CD4-positive, alpha-beta T cell treated with Interleukin-15 for 1 hour (primary cell): ENCODE results near the gene PAQR8.
A peak's percentile ranks its signal among the peaks of the same experiment; 100 is the strongest.
"Not testable (repeated sequence)": the region's sequence is repeated elsewhere in the genome, so short reads cannot be mapped to it uniquely, and the experiment has no call there.

Experiments
- DNase-seq: peaks from one replicate; pipeline ENCODE4 v3.0.0-alpha.2; 2020

The PAQR8 gene

DNA sequence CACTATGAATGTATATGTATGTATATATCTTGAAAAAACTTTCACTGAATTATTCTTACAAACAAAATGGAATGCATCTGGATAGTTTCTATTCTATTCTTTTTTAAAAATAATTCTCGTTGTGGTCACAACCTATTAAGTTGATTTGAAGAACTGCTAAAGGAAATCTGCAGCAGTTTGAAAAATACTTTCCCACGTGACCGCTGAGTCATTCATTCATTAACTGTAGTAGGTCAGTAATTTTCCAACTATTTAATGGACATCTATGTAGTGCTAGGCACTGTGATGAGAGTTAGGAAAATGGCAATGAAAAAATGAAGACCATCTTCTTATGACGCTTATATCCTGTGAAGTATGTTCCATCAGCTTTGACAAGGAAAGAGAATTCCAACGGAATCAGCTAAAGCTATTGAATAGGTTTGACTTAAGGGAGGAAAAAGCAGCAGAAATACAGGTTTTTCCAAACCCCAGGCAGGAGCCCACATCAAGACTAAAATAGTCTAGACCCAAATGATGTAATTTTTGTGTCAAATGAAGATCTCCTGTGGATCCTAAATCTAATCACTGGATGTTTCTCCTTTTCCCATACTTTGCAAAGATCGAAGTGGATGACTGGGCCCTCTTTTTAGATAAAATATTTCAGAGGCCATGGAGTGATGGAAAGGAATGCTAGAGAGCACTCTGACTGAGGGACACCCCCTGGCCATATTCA is 54.1 kb downstream of the PAQR8 start:
- DNase-seq, result no peak

DNA sequence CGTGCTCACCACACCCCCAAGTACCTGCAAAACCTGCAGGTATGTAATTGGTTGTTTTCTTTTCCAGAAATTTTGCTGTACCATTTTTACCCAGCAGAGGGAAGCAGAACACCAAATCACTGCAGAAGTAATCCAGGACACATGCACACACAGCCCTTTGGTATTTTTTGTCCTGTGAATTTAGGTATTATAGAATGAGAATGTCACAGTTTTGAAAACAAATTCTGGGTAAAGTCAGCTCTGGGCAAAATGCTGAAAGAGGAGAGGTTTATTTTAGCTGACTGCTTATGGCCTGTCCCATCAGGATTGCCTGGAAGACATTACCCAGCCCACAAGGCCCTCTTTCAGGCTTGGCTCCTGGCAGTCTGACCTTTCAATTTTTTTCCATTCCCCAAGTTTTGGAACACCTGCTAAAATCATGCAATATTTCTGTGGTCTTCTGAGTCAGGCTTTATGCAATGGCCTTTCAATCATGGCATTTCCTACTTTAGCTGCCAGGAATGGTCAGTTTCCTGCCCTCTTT is 54.7 kb downstream of the PAQR8 start:
- peak; percentile 36 for DNase-seq

DNA sequence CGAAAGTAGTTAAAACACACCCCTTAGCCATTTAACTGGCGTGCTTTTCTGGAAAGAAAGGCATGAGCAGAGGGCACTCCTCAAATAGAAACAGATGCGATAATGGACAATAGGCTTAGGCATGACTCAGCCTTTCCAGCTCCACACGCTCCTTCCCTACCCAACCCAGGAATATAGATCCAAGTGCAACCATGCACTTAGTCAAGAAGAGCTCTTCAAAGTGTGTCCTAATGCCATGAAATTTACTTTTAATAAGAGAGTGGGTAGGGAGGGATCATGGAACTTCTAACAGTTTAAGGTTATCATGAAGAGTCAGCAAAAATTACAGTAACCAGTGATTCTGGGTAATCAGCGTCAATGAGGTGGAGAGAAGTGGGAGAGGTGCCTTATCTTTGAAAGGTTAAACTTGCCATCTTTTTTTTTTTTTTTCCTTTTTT is 55.7 kb downstream of the PAQR8 start:
- DNase-seq, result no peak

- no peak for DNase-seq
These were observed 56.7 kb downstream of the PAQR8 start for GRCh38 chr6:52418606-52419005.

DNA sequence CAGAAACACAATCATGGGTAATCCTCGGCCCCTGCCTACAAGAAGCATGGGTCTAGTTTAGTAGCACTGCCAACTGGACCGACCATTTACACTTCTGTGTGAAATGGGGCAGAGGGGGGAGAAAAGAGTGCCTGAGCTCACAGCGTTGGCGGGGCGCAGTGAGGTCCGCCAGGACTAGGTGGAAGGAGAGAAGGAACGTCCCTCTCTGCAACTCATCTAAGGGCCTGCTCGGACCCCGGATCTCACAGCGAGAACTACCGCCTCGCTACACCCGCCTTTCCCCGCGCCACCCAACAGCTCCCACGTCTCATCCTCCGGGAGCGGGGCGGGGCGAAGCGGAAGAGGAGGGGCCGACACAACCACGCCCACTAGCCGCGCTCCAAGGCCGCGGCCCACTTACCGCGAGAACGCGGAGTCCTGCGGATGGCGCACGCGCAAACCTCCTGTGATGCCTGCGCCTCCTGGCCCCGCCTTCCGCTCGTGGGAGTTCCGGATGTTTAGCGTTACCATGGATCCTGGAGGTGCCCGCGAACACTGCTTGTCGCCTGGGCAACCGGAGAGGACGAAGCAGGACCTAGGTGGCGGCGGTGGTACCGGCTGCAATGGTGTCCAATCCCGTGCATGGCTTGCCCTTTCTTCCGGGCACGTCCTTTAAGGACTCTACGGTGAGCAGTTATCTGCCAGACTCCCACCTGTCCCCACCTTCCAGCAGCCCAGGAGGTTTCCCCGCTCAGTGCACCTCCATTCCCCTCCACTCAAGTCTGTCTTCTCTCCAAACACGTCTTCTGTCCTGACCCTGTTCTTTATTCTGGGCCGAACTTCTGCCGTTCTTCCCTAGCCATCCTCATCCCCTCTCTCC is 58.1 kb downstream of the PAQR8 start, which contains the start of gene EFHC1:
Gene EFHC1 (plus strand): TSS at position 534 of the 859 bp plus-strand sequence. CDS start 69 bp downstream, at position 603.
- DNase-seq, result peak; percentile 98

DNA sequence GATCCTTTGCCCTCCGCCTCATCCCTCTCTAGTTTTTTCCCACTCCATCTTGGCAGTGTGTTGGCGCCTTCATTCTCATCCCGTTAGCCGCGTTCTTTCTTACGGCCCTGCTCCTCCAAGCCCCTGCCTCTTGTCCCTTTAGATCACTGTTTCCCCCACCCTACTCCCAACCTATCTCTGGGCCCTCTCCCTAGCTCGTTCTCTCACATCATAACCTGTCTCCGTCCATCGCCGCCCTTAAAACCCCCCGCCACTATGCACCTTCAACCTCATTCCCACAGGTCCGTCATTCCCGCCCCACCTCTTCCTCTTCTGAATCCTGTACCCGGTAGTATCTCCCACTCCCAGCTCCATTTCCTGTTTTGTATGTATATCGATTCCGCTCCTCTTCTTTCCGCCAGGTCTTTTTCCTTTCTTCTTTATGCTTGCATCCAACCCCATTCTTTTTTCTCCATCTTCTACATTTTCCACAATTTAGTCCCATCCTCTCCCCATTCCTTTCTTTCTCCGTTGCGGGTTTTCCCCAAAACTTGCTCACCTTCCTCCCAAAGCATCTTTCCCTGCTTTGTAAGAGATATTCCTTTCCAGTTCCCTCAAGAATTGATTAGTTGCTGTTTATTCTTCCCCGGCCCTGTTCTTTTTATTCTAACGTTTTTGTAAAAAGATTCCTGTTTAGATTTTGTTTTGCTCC is 58.9 kb downstream of the PAQR8 start:
- DNase-seq, result no peak

DNA sequence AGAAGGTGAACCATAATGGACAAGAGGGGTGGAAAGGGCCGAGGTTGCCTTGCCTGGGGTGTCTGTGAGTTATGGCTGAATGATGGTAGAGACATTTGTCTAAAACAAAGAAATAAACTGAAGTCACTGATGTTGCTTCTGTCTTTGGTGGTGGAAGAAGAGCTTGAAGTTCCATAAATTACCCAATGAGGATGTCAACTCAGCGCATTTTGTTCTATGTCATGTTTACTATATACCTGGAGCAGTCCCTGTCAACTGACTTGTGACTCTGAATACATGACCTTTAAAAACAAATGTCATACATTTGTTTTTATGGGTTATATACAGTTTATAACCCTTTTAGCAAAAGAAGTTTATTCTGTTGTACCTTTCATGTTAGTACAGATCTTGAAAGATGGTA is 60.2 kb downstream of the PAQR8 start:
- no peak for DNase-seq

DNA sequence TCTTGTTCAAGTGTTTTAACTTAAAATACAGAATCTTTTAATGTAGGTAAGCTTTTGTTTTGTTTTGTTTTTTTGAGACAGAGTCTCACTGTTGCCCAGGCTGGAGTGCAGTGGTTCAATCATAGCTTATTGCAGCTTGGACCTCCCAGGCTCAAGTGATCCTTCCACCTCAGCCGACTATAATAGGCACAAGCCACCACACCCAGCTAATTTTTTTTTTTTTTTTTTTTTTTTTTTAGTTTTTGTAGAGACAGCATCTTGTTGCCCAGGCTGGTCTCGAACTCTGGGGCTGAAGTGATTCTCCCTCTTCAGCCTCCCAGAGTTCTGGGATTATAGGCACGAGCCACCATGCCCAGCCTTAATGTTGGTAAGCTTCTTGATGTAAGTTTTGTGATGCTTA is 61.5 kb downstream of the PAQR8 start:
- no peak for DNase-seq

- DNase-seq, result no peak
These were observed 62.0 kb downstream of the PAQR8 start for GRCh38 chr6:52423971-52424381.

- DNase-seq, result no peak
These were observed 62.6 kb downstream of the PAQR8 start for GRCh38 chr6:52424513-52424912.

DNA sequence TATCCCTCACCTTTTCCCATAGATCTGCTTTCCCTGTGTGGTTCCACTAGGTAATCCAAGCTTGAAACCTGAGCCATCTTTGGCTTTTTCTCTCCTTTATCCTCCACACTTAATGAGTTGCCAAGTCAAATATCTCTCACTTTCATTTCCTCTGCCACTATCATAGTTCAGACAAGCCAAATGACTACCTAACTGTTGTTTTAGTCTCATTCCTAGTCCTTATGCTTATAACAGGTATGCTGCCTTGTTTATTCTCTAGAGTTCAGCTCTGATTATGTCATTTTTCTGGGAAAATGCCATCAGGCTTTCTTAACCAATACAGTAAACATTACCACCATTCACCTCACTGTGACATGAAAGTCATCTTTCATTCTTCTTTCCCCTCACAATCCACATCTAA is 64.7 kb downstream of the PAQR8 start:
- no peak for DNase-seq

GRCh38 chr6:52433294-52433693 is 71.3 kb downstream of the PAQR8 start:
- not testable (repeated sequence) for DNase-seq

- no peak for DNase-seq
These were observed 73.4 kb downstream of the PAQR8 start for GRCh38 chr6:52435345-52435744.

- DNase-seq, result no peak
These were observed 77.0 kb downstream of the PAQR8 start for GRCh38 chr6:52438926-52439325.

- DNase-seq, result no peak
These were observed 92.6 kb downstream of the PAQR8 start for GRCh38 chr6:52454556-52454955.

GRCh38 chr6:52457096-52457495 is 95.1 kb downstream of the PAQR8 start:
- DNase-seq, result no peak
